ENCODE measurements around the gene HSPA1A. TPM values are rescaled to one million over a fixed set of nuclear protein-coding genes. Genes with fewer than 3 reads are reported as not detected.
A peak's percentile ranks its signal among the peaks of the same experiment; 100 is the strongest.

Gene HSPA1A
- total and polyA plus RNA-seq, 9 of the 15 experiments (the other 6 are each of a cell fraction or from before 2014, with no cell fraction given), result 2.2 to 273 (median 107) TPM

DNA sequence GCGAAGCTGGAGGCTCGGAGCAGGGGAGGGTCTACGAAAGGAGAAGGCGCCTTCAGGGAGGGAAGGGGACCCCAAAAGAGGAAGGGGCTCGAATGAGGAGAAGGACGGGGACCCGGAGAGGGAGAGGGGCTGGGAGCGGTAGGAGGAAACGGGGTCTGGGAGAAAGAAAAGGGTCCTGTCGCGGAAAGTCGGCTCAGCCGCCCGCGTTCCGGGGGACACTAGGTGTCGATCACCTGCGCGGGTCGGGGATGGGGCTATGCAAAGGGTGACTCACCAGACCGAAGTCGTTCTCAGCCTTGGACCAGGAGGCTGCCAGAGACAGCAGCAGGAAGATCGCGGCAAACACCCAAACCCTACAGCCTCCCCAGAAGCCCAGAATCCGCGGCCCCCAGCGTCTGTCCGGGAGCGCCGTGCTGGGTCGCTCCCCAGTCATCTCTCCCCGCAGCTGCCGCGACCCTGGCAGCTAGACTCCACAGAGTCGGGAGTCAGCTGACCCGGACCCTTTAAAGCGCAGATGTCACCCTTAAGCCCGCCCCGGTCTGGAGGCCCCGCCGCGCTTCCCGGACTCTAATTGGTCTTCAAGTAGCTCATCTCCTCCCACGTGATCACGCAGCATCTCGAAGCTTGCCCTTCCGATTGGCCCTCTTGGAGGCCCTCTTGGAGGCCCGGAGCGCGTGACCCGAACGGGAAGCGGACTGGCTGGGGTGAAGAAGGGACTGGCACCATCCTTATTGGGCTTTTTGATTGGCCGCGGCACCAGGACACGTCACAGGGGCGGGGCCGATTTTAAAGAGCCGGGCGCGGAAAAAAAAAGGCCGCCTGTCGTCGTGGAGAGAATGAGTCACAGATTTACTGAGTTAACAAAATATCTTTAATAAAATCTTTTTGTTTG, 47.2 kb downstream of the HSPA1A start, which contains the start of gene NEU1 (continued):
- TF ChIP-seq, protein P1, sequence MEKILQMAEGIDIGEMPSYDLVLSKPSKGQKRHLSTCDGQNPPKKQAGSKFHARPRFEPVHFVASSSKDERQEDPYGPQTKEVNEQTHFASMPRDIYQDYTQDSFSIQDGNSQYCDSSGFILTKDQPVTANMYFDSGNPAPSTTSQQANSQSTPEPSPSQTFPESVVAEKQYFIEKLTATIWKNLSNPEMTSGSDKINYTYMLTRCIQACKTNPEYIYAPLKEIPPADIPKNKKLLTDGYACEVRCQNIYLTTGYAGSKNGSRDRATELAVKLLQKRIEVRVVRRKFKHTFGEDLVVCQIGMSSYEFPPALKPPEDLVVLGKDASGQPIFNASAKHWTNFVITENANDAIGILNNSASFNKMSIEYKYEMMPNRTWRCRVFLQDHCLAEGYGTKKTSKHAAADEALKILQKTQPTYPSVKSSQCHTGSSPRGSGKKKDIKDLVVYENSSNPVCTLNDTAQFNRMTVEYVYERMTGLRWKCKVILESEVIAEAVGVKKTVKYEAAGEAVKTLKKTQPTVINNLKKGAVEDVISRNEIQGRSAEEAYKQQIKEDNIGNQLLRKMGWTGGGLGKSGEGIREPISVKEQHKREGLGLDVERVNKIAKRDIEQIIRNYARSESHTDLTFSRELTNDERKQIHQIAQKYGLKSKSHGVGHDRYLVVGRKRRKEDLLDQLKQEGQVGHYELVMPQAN (IDR thresholded peaks at IDR 0.05; ENCODE audit: borderline replicate concordance), result peak; percentile 100
- TF ChIP-seq, protein P2, sequence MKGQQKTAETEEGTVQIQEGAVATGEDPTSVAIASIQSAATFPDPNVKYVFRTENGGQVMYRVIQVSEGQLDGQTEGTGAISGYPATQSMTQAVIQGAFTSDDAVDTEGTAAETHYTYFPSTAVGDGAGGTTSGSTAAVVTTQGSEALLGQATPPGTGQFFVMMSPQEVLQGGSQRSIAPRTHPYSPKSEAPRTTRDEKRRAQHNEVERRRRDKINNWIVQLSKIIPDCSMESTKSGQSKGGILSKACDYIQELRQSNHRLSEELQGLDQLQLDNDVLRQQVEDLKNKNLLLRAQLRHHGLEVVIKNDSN (CRISPR knock-in tag; IDR thresholded peaks at IDR 0.05), result peak; percentile 99
- TF ChIP-seq ETV6 (IDR thresholded peaks at IDR 0.05; ENCODE audit: borderline replicate concordance in 1 of 2, low read depth in 2 of 2, low read length in 1 of 2) (no peak), ETV6 (CRISPR knock-in tag; IDR thresholded peaks at IDR 0.05; ENCODE audit: borderline replicate concordance) (no peak), SP2 (IDR thresholded peaks at IDR 0.05; ENCODE audit: extremely low read depth, low read depth, low read length, poor library complexity, severe bottlenecking) (peak; percentile 55), LARP7 (IDR thresholded peaks at IDR 0.05) (peak; percentile 87; the same call in 1 of the 2 replicates), ZNF445 (CRISPR knock-in tag; IDR thresholded peaks at IDR 0.05; ENCODE audit: low read depth) (no peak), GTF2E2 (tag; IDR thresholded peaks at IDR 0.05) (0 out of 2 replicates have a peak, but pooled peaks have one; percentile 37), SREBF2 (CRISPR knock-in tag; IDR thresholded peaks at IDR 0.05) (no peak), OTX1 (CRISPR knock-in tag; IDR thresholded peaks at IDR 0.05) (peak; percentile 94), SLC30A9 (CRISPR knock-in tag; IDR thresholded peaks at IDR 0.05) (no peak), CBX3 (IDR thresholded peaks at IDR 0.05; ENCODE audit: borderline replicate concordance in 1 of 2, low read length in 2 of 2) (no peak; a peak in 2 of 3 replicates), NR2C1 (IDR thresholded peaks at IDR 0.05) (peak; percentile 87), NR2C1 (tag; IDR thresholded peaks at IDR 0.05) (peak; percentile 83)
- TF ChIP-seq, protein P3, sequence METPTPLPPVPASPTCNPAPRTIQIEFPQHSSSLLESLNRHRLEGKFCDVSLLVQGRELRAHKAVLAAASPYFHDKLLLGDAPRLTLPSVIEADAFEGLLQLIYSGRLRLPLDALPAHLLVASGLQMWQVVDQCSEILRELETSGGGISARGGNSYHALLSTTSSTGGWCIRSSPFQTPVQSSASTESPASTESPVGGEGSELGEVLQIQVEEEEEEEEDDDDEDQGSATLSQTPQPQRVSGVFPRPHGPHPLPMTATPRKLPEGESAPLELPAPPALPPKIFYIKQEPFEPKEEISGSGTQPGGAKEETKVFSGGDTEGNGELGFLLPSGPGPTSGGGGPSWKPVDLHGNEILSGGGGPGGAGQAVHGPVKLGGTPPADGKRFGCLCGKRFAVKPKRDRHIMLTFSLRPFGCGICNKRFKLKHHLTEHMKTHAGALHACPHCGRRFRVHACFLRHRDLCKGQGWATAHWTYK (CRISPR knock-in tag; IDR thresholded peaks at IDR 0.05), result peak; percentile 87
- TF ChIP-seq, protein P4, sequence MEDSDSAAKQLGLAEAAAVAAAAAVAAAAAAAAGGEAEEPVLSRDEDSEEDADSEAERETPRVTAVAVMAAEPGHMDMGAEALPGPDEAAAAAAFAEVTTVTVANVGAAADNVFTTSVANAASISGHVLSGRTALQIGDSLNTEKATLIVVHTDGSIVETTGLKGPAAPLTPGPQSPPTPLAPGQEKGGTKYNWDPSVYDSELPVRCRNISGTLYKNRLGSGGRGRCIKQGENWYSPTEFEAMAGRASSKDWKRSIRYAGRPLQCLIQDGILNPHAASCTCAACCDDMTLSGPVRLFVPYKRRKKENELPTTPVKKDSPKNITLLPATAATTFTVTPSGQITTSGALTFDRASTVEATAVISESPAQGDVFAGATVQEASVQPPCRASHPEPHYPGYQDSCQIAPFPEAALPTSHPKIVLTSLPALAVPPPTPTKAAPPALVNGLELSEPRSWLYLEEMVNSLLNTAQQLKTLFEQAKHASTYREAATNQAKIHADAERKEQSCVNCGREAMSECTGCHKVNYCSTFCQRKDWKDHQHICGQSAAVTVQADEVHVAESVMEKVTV (CRISPR knock-in tag; IDR thresholded peaks at IDR 0.05), result 0 out of 2 replicates have a peak, but pooled peaks have one; percentile 35
- TF ChIP-seq, protein P5, sequence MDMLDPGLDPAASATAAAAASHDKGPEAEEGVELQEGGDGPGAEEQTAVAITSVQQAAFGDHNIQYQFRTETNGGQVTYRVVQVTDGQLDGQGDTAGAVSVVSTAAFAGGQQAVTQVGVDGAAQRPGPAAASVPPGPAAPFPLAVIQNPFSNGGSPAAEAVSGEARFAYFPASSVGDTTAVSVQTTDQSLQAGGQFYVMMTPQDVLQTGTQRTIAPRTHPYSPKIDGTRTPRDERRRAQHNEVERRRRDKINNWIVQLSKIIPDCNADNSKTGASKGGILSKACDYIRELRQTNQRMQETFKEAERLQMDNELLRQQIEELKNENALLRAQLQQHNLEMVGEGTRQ (CRISPR knock-in tag; IDR thresholded peaks at IDR 0.05), result peak; percentile 99
